PC-9 (cell line): ENCODE data around the gene CHRNB1. TPM values are rescaled to one million over a fixed set of nuclear protein-coding genes. Genes with fewer than 3 reads are reported as not detected.
A peak's percentile ranks its signal among the peaks of the same experiment; 100 is the strongest.
"Not testable (repeated sequence)": the region's sequence is repeated elsewhere in the genome, so short reads cannot be mapped to it uniquely, and the experiment has no call there.

ENCODE experiments used
- BruUV-seq: library from RNA; stranded (reverse); fragments of 400-500 nt; replicated peaks from 2 replicates; lab custom pipeline; 2021; lab: Mats Ljungman, UMichigan
- CTCF ChIA-PET: fragments of 300-600 bp; sonication (Branson Sonifier 250); formaldehyde crosslinking; loops from one replicate; lab custom pipeline; 2022; ENCODE audit warnings: antibody characterized with exemption; lab: Charles Lee
- POLR2A ChIA-PET: fragments of 300-600 bp; sonication (Branson Sonifier 250); formaldehyde crosslinking; loops from one replicate; lab custom pipeline; 2022; ENCODE audit warnings: antibody characterized with exemption; ENCODE audit not compliant: unreplicated experiment; lab: Charles Lee
- DNase-seq, 2 experiments: peaks; one replicate each; pipeline versions ENCODE4 v3.0.0 to v3.0.0-alpha.2; 2015 to 2022; ENCODE audit warnings: mixed read lengths in 1 of 2
- H2AFZ ChIP-seq: fragments of 200-600 bp; sonication (generic); 2 replicates; pipeline ENCODE4 v1.8.1; 2017; ENCODE audit warnings: antibody characterized with exemption
- H3F3A ChIP-seq: fragments of 200-600 bp; sonication (generic); 2 replicates; pipeline ENCODE4 v1.8.1; 2017; ENCODE audit warnings: antibody characterized with exemption, mild to moderate bottlenecking, low read depth; ENCODE audit not compliant: insufficient read depth
- H3K27ac ChIP-seq: fragments of 200-600 bp; sonication (generic); 2 replicates; pipeline ENCODE4 v1.6.1; 2016; ENCODE audit warnings: mixed run types
- H3K27me3 ChIP-seq: fragments of 200-600 bp; sonication (generic); 2 replicates; pipeline ENCODE4 v1.6.1; 2016; ENCODE audit warnings: low read depth, mixed run types; ENCODE audit not compliant: insufficient read depth
- H3K36me3 ChIP-seq: fragments of 200-600 bp; sonication (generic); 2 replicates; pipeline ENCODE4 v1.6.1; 2016; ENCODE audit warnings: low read depth, mixed run types
- H3K4me1 ChIP-seq: fragments of 200-600 bp; sonication (generic); replicated peaks from 2 replicates; pipeline ENCODE4 v1.6.1; 2016; ENCODE audit warnings: mixed run types; ENCODE audit not compliant: insufficient read depth
- H3K4me2 ChIP-seq: fragments of 200-600 bp; sonication (generic); 2 replicates; pipeline ENCODE4 v1.6.1; 2017; ENCODE audit warnings: mixed run types
- H3K4me3 ChIP-seq: fragments of 200-600 bp; sonication (generic); 2 replicates; pipeline ENCODE4 v1.6.1; 2016; ENCODE audit warnings: mixed run types
- H3K79me2 ChIP-seq: fragments of 200-600 bp; sonication (generic); 2 replicates; pipeline ENCODE4 v1.6.1; 2017; ENCODE audit warnings: low read depth, mixed run types
- H3K9me2 ChIP-seq: fragments of 200-600 bp; sonication (generic); 2 replicates; pipeline ENCODE4 v1.8.1; 2017; ENCODE audit warnings: mild to moderate bottlenecking; ENCODE audit not compliant: insufficient read depth
- H3K9me3 ChIP-seq: fragments of 200-600 bp; sonication (generic); 2 replicates; pipeline ENCODE4 v1.8.1; 2016; ENCODE audit warnings: low read depth; ENCODE audit not compliant: insufficient read depth
- H4K20me1 ChIP-seq: fragments of 200-600 bp; sonication (generic); 2 replicates; pipeline ENCODE4 v1.8.1; 2017; ENCODE audit not compliant: insufficient read depth
- CTCF ChIP-seq: fragments of 200-600 bp; sonication (generic); conservative IDR thresholded peaks from 2 replicates; pipeline ENCODE4 v1.6.1; 2017; ENCODE audit warnings: mixed run types, antibody characterized with exemption, mild to moderate bottlenecking, moderate library complexity
- EZH2 ChIP-seq: fragments of 200-600 bp; sonication (generic); IDR thresholded peaks from 2 replicates; pipeline ENCODE4 v1.8.0; 2017; ENCODE audit warnings: antibody characterized with exemption, low read depth
- intact Hi-C: fragments of 100-400 bp; cut with micrococcal nuclease; formaldehyde crosslinking; loops from one replicate; pipeline ENCODE4 v1.10.0; 2022; ENCODE audit not compliant: unreplicated experiment
- total RNA-seq: library from RNA; stranded (reverse); gene quantifications from 2 replicates; pipeline ENCODE4 v1.2.3, GENCODE V29; 2021

Gene CHRNB1
- total RNA-seq, 1 experiment from 2014 or later: 53.4 TPM

GRCh38 chr17:7480089-7480384 lies 35.2 kb downstream of the CHRNB1 start:
- intact Hi-C loops: loop anchor here (5.0 kb wide), 1 partner anchor 218 kb away; the partner anchor contains the start of gene CLDN7
- H2AFZ ChIP-seq: peak overlapping the region; percentile 83
- peaks cover 49% of the 10 kb centered on the region for H3K79me2 ChIP-seq
- peaks cover 9% of the 10 kb centered on the region; the same call in 1 of the 2 replicates for H3F3A ChIP-seq
- H3K4me3 ChIP-seq: peak overlapping the region; percentile 76
- no peaks in the 10 kb centered on the region for H4K20me1 ChIP-seq
- peak overlapping the region; percentile 84 for H3K4me2 ChIP-seq
- no peaks in the 10 kb centered on the region for H3K27me3 ChIP-seq
- peaks cover 32% of the 10 kb centered on the region for H3K4me1 ChIP-seq
- peak overlapping the region; percentile 37 for H3K27ac ChIP-seq
- ChIA-PET POLR2A (interaction anchor here (0.5 to 1.1 kb wide), 3 partner anchors 35 to 131 kb away, joined by 3 to 26 read pairs (median 5); no protein-coding TSS in a partner anchor), CTCF (interaction anchor here (0.7 kb wide), 1 partner anchor 79 kb away, joined by 10 read pairs; no protein-coding TSS in a partner anchor)
- no peaks in the 10 kb centered on the region for H3K36me3 ChIP-seq
- TF ChIP-seq CTCF (no peak), EZH2 (no peak)
- no peaks in the 10 kb centered on the region for H3K9me3 ChIP-seq
- BruUV-seq: no TSS peak
- H3K9me2 ChIP-seq: no peaks in the 10 kb centered on the region
- no peak for DNase-seq

- H2AFZ ChIP-seq, H3K27ac ChIP-seq, H3K4me3 ChIP-seq, BruUV-seq, H4K20me1 ChIP-seq, H3K9me2 ChIP-seq, H3K9me3 ChIP-seq, H3F3A ChIP-seq, H3K27me3 ChIP-seq, POLR2A ChIA-PET, CTCF ChIA-PET, H3K36me3 ChIP-seq, DNase-seq: not testable (repeated sequence)
- H3K79me2 ChIP-seq: peaks cover 49% of the 10 kb centered on the region
- peaks cover 31% of the 10 kb centered on the region for H3K4me1 ChIP-seq
- H3K4me2 ChIP-seq: peak within 1 kb of the TSS; percentile 84
- intact Hi-C loops: loop anchor here (5.0 kb wide), 1 partner anchor 219 kb away; the partner anchor contains the start of gene CLDN7
Observed at GRCh38 chr17:7481275-7481674, 36.4 kb downstream of the CHRNB1 start, which contains the start of gene SLC35G6. SLC35G6 (plus strand) TSS chr17:7481446; CDS start chr17:7481517, 71 bp downstream.

- intact Hi-C loops: loop anchor here (5.0 kb wide), 1 partner anchor 220 kb away; the partner anchor contains the start of gene CLDN7
- H4K20me1 ChIP-seq, H3K36me3 ChIP-seq, H3K27ac ChIP-seq, H3K27me3 ChIP-seq, H3K9me2 ChIP-seq, H2AFZ ChIP-seq, DNase-seq, H3K4me3 ChIP-seq, H3F3A ChIP-seq, POLR2A ChIA-PET, BruUV-seq, CTCF ChIA-PET, H3K4me2 ChIP-seq, H3K9me3 ChIP-seq: not testable (repeated sequence)
- Histone ChIP-seq H3K4me1 (peaks cover 30% of the 10 kb centered on the region), H3K79me2 (peaks cover 49% of the 10 kb centered on the region)
Observed at GRCh38 chr17:7481842-7482741, 37.2 kb downstream of the CHRNB1 start.

- H2AFZ ChIP-seq, CTCF ChIA-PET, H3K27me3 ChIP-seq, H3K36me3 ChIP-seq, H3K9me2 ChIP-seq, POLR2A ChIA-PET, DNase-seq, H3K9me3 ChIP-seq, H3F3A ChIP-seq, BruUV-seq, H4K20me1 ChIP-seq, H3K27ac ChIP-seq: not testable (repeated sequence)
- peaks cover 24% of the 10 kb centered on the region for H3K4me1 ChIP-seq
- peaks cover 49% of the 10 kb centered on the region for H3K79me2 ChIP-seq
- peak overlapping the region; percentile 88 for H3K4me2 ChIP-seq
- peak overlapping the region; percentile 88; the same call in 1 of the 2 replicates for H3K4me3 ChIP-seq
- intact Hi-C loops: loop anchor here (5.0 kb wide), 1 partner anchor 220 kb away; the partner anchor contains the start of gene CLDN7
Observed at GRCh38 chr17:7482742-7483088, 37.9 kb downstream of the CHRNB1 start.
